ENCODE results near the gene RELL2.

DNA sequence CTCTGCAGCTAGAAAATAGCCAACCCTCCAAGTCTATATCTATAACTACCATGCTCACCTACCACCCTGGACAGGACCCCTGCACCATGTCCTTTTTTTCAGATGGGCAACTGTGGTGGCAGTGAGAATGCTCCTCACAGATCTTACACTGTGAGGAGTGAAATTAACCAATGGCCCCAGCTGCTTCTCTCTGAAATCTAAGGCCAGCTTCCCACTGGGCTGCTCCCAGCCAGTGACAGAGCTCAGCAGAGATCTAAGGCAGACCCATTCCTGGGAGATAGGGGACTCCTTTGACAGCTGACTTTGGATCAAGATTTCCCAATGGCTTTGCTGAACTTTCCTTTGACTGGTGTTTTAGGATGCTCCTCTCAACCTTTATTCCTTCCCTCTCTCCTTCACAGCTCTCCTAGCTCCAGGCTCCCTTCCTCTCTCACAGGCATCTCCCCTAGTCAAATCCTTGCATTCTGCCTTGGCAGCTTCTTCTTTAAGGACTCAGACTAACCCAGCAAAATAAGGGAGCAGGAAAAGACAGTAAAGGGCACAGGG lies 46.9 kb downstream of the RELL2 start:
- TF ChIP-seq, protein P1, sequence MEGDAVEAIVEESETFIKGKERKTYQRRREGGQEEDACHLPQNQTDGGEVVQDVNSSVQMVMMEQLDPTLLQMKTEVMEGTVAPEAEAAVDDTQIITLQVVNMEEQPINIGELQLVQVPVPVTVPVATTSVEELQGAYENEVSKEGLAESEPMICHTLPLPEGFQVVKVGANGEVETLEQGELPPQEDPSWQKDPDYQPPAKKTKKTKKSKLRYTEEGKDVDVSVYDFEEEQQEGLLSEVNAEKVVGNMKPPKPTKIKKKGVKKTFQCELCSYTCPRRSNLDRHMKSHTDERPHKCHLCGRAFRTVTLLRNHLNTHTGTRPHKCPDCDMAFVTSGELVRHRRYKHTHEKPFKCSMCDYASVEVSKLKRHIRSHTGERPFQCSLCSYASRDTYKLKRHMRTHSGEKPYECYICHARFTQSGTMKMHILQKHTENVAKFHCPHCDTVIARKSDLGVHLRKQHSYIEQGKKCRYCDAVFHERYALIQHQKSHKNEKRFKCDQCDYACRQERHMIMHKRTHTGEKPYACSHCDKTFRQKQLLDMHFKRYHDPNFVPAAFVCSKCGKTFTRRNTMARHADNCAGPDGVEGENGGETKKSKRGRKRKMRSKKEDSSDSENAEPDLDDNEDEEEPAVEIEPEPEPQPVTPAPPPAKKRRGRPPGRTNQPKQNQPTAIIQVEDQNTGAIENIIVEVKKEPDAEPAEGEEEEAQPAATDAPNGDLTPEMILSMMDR (IDR thresholded peaks at IDR 0.05), result no peak
- TF ChIP-seq POLR2A (IDR thresholded peaks at IDR 0.05), result no peak
